Measurements from ENCODE around the gene NLRP10. TPM values are rescaled to one million over a fixed set of nuclear protein-coding genes. Genes with fewer than 3 reads are reported as not detected.

The NLRP10 gene
- total and polyA plus RNA-seq, 2 of the 13 experiments (the other 11 are each of a cell fraction or from before 2014, with no cell fraction given): not detected

DNA sequence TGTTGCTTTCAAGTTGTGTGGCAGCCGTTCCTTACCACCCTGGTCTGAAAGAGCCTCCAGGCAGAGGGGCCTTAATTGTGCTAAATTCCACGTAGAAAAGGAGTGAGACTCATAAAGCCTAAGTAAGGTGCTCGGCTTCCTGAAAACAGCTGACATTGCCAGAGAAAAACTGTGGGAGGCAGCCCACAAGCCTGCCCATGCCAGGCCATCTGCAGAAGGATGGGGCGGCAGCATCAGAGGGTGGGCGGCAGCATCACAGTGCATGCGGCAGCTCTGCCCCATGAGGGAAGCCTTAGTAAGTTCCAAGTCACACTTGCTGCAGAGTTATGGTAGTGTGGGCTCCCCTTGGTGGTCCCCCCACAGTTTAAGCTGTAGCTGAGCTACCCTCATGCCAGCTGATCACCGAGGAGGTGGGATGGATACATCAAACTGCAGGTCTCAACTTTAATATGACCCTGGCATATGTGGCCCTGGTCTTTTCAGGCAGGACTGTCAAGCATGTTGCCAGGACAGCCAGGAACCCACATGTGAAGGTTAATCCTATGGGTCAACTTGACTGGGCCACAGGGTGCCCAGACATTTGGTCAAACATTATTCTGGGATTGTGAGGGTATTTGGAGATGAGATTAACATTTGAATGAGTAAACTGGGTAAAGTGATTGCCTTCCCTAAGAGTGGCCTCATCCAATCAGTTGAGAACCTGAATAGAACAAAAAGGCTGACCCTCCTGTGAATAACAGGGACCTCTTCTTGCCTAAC, 18.8 kb upstream of the NLRP10 start (continued):
- TF ChIP-seq, protein P1, sequence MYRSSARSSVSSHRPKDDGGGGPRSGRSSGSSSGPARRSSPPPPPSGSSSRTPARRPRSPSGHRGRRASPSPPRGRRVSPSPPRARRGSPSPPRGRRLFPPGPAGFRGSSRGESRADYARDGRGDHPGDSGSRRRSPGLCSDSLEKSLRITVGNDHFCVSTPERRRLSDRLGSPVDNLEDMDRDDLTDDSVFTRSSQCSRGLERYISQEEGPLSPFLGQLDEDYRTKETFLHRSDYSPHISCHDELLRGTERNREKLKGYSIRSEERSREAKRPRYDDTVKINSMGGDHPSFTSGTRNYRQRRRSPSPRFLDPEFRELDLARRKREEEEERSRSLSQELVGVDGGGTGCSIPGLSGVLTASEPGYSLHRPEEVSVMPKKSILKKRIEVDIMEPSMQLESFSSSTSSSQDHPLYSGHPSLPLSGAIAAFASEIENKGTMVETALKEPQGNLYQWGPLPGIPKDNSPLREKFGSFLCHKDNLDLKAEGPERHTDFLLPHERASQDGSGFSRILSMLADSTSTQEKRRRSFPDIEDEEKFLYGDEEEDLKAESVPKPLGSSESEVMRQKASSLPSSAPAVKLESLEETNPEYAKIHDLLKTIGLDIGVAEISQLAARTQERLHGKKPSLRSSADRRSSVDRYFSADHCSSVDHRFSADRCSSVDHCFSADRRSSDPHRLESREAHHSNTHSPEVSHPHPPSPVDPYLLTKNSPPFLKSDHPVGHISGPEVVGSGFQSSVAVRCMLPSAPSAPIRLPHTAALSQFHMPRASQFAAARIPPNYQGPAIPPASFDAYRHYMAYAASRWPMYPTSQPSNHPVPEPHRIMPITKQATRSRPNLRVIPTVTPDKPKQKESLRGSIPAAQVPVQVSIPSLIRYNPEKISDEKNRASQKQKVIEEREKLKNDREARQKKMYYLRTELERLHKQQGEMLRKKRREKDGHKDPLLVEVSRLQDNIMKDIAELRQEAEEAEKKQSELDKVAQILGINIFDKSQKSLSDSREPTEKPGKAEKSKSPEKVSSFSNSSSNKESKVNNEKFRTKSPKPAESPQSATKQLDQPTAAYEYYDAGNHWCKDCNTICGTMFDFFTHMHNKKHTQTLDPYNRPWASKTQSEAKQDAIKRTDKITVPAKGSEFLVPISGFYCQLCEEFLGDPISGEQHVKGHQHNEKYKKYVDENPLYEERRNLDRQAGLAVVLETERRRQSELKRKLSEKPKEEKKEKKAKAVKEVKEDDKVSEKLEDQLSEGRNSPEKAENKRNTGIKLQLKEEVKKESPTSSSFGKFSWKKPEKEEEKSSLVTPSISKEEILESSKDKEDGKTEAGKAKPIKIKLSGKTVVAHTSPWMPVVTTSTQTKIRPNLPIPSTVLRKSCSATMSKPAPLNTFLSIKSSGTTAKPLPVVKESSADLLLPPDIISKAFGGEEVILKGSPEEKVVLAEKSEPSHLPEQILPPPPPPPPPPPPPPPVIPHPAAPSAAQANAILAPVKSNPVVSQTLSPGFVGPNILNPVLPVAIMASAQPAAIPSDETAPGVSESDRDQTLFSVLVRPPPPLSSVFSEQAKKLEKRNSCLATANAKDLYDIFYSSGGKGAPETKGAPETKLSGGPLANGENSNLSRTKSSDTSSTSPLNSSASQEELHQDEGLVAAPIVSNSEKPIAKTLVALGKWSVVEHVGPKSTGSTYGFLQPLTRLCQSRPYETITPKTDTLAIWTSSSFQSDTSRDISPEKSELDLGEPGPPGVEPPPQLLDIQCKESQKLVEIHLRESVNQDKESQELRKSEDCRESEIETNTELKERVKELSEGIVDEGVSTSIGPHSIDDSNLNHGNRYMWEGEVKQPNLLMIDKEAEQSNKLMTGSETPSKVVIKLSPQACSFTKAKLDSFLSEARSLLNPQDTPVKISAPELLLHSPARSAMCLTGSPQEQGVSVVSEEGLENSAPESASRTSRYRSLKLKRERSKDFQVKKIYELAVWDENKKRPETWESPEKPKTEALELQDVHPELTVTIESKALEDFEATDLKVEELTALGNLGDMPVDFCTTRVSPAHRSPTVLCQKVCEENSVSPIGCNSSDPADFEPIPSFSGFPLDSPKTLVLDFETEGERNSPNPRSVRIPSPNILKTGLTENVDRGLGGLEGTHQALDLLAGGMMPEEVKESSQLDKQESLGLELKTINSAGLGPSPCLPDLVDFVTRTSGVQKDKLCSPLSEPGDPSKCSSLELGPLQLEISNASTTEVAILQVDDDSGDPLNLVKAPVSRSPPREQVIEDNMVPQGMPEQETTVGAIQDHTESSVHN (CRISPR knock-in tag; IDR thresholded peaks at IDR 0.05): no peak
- no peak for TF ChIP-seq FOXP1 (IDR thresholded peaks at IDR 0.05)
- no peak for TF ChIP-seq FOXP1 (CRISPR knock-in tag; IDR thresholded peaks at IDR 0.05)
- no peak for TF ChIP-seq THAP11 (CRISPR knock-in tag; IDR thresholded peaks at IDR 0.05)
